SK-N-SH treated with all-trans-retinoic acid at 6 μM for 48 hours (cell line): ENCODE data around the gene LHFPL6.

Experiments used
- ATAC-seq: fragments of 200-7000 bp; cut with Tn5 transposase; 3 replicates; pipeline ENCODE4 v1.9.1; 2020; ENCODE audit warnings: mild to moderate bottlenecking, moderate library complexity
- ARNTL ChIP-seq: fragments of 450-650 bp; formaldehyde crosslinking; IDR thresholded peaks from 2 replicates; pipeline ENCODE4 v1.5.0; 2020; ENCODE audit warnings: low read depth, mild to moderate bottlenecking, moderate library complexity, borderline replicate concordance
- BACH2 ChIP-seq: fragments of 250-450 bp; sonication (Bioruptor Pico); IDR thresholded peaks from 2 replicates; pipeline ENCODE4 v1.9.0; 2021; ENCODE audit warnings: mild to moderate bottlenecking, borderline replicate concordance
- CREB5 ChIP-seq: fragments of 250-450 bp; sonication (Bioruptor Pico); IDR thresholded peaks from 2 replicates; pipeline ENCODE4 v1.5.1; 2020; ENCODE audit warnings: low read depth, mild to moderate bottlenecking, moderate library complexity
- CSDC2 ChIP-seq: fragments of 250-450 bp; sonication (Bioruptor Pico); IDR thresholded peaks from 2 replicates; pipeline ENCODE4 v1.5.0; 2020; ENCODE audit warnings: mild to moderate bottlenecking, moderate library complexity
- CSRNP3 ChIP-seq: fragments of 250-450 bp; sonication (Bioruptor Pico); IDR thresholded peaks from 2 replicates; pipeline ENCODE4 v1.5.1; 2021; ENCODE audit warnings: mild to moderate bottlenecking, moderate library complexity
- ESRRG ChIP-seq: fragments of 250-450 bp; sonication (Bioruptor Pico); IDR thresholded peaks from 2 replicates; pipeline ENCODE4 v1.6.1; 2021; ENCODE audit warnings: mild to moderate bottlenecking
- GLIS3 ChIP-seq: fragments of 250-450 bp; sonication (Bioruptor Pico); IDR thresholded peaks from 2 replicates; pipeline ENCODE4 v1.5.0; 2020; ENCODE audit warnings: mild to moderate bottlenecking, moderate library complexity
- ISL1 ChIP-seq: fragments of 250-450 bp; sonication (Bioruptor Pico); IDR thresholded peaks from 2 replicates; pipeline ENCODE4 v2.1.2; 2022; ENCODE audit warnings: mild to moderate bottlenecking, moderate library complexity
- OSR1 ChIP-seq: fragments of 250-450 bp; sonication (Bioruptor Pico); IDR thresholded peaks from 2 replicates; pipeline ENCODE4 v1.8.0; 2022; ENCODE audit warnings: moderate library complexity, mild to moderate bottlenecking, inconsistent platforms
- PATZ1 ChIP-seq: fragments of 250-450 bp; sonication (Bioruptor Pico); IDR thresholded peaks from 2 replicates; pipeline ENCODE4 v1.8.0; 2020; ENCODE audit warnings: mild to moderate bottlenecking, moderate library complexity, borderline replicate concordance
- POU6F1 ChIP-seq: fragments of 250-450 bp; sonication (Bioruptor Pico); IDR thresholded peaks from 2 replicates; pipeline ENCODE4 v1.8.0; 2021; ENCODE audit warnings: low read depth, mild to moderate bottlenecking, moderate library complexity, borderline replicate concordance
- PPARA ChIP-seq: fragments of 250-450 bp; sonication (Bioruptor Pico); IDR thresholded peaks from 2 replicates; pipeline ENCODE4 v1.5.0; 2020; ENCODE audit warnings: mild to moderate bottlenecking, borderline replicate concordance
- RARB ChIP-seq: fragments of 250-450 bp; sonication (Bioruptor Pico); IDR thresholded peaks from 2 replicates; pipeline ENCODE4 v1.8.0; 2021; ENCODE audit warnings: mild to moderate bottlenecking, moderate library complexity
- TCF4 ChIP-seq: fragments of 250-450 bp; sonication (Bioruptor Pico); IDR thresholded peaks from 2 replicates; pipeline ENCODE4 v1.8.0; 2021; ENCODE audit warnings: mild to moderate bottlenecking, moderate library complexity, borderline replicate concordance
- TOX ChIP-seq: fragments of 250-450 bp; sonication (Bioruptor Pico); IDR thresholded peaks from 2 replicates; pipeline ENCODE4 v1.8.0; 2021; ENCODE audit warnings: mild to moderate bottlenecking, moderate library complexity, borderline replicate concordance
- TSHZ2 ChIP-seq: fragments of 250-450 bp; sonication (Bioruptor Pico); IDR thresholded peaks from 2 replicates; pipeline ENCODE4 v1.5.0; 2020; ENCODE audit warnings: mild to moderate bottlenecking, moderate library complexity
- ZC3H10 ChIP-seq: fragments of 250-450 bp; sonication (Bioruptor Pico); IDR thresholded peaks from 2 replicates; pipeline ENCODE4 v1.5.1; 2021; ENCODE audit warnings: mild to moderate bottlenecking, moderate library complexity
- ZFP30 ChIP-seq: fragments of 450-650 bp; formaldehyde crosslinking; IDR thresholded peaks from 2 replicates; pipeline ENCODE4 v1.5.0; 2022; ENCODE audit warnings: mild to moderate bottlenecking, moderate library complexity
- ZNF70 ChIP-seq: fragments of 450-650 bp; formaldehyde crosslinking; IDR thresholded peaks from 2 replicates; pipeline ENCODE4 v1.5.0; 2020; ENCODE audit warnings: mild to moderate bottlenecking, moderate library complexity
- ZNF8 ChIP-seq: fragments of 450-650 bp; formaldehyde crosslinking; IDR thresholded peaks from 2 replicates; pipeline ENCODE4 v1.5.0; 2020; ENCODE audit warnings: mild to moderate bottlenecking, moderate library complexity

LHFPL6 gene

GRCh38 chr13:39498471-39499114 is 104.4 kb downstream of the LHFPL6 start:
- ATAC-seq = no peak
- no peak for TF ChIP-seq OSR1 (CRISPR knock-in tag)
- no peak for TF ChIP-seq RARB (CRISPR knock-in tag)
- no peak for TF ChIP-seq ISL1 (CRISPR knock-in tag)
- TF ChIP-seq CSDC2 (CRISPR knock-in tag) = no peak
- TF ChIP-seq TOX (CRISPR knock-in tag) = no peak
- no peak for TF ChIP-seq PPARA (CRISPR knock-in tag)
- no peak for TF ChIP-seq ZC3H10 (CRISPR knock-in tag)

GRCh38 chr13:39496506-39496905 is 106.5 kb downstream of the LHFPL6 start:
- no peak for ATAC-seq
- TF ChIP-seq OSR1 (CRISPR knock-in tag) = no peak
- no peak for TF ChIP-seq ISL1 (CRISPR knock-in tag)
- no peak for TF ChIP-seq ZNF8

GRCh38 chr13:39494633-39495032 is 108.4 kb downstream of the LHFPL6 start:
- TF ChIP-seq GLIS3 (CRISPR knock-in tag) (no peak), ARNTL (no peak), PPARA (CRISPR knock-in tag) (no peak), BACH2 (CRISPR knock-in tag) (no peak), PATZ1 (CRISPR knock-in tag) (no peak), ZNF8 (no peak), CSDC2 (CRISPR knock-in tag) (no peak), CREB5 (CRISPR knock-in tag) (no peak), TCF4 (CRISPR knock-in tag) (no peak), ZFP30 (CRISPR knock-in tag) (no peak), ISL1 (CRISPR knock-in tag) (no peak), CSRNP3 (no peak), ZNF70 (CRISPR knock-in tag) (no peak), POU6F1 (CRISPR knock-in tag) (no peak), OSR1 (CRISPR knock-in tag) (no peak), ESRRG (no peak), TOX (CRISPR knock-in tag) (no peak), TSHZ2 (no peak)

More at GRCh38 chr13:39494633-39495032, 108.4 kb downstream of the LHFPL6 start:
- no peak for ATAC-seq
